ENCODE data around the gene IKBKG. TPM values are rescaled to one million over a fixed set of nuclear protein-coding genes. Genes with fewer than 3 reads are reported as not detected.

IKBKG gene
- total and polyA plus RNA-seq, 2 of the 13 experiments (the other 11 are each of a cell fraction or from before 2014, with no cell fraction given): 30.6 to 44.3 TPM

GRCh38 chrX:154542723-154543424, 4.5 kb upstream of the IKBKG start (continued):
- peak; percentile 56 for TF ChIP-seq AGO2 (optimal IDR thresholded peaks at IDR 0.05; ENCODE audit: low read depth, low read length)
- peak; percentile 29; the same call in 1 of the 2 replicates for TF ChIP-seq MED1 (CRISPR knock-in tag; IDR thresholded peaks at IDR 0.05)
- peak in 1 of 2 experiments; percentile 42; a peak in 1 of 4 replicates for TF ChIP-seq POLR2A (IDR thresholded peaks at IDR 0.05; ENCODE audit: insufficient read depth in 1 of 2, low read depth in 2 of 2, low read length in 2 of 2)
- no peak for TF ChIP-seq SNAPC5 (CRISPR knock-in tag; IDR thresholded peaks at IDR 0.05; ENCODE audit: borderline replicate concordance)
- TF ChIP-seq NFIB (CRISPR knock-in tag; IDR thresholded peaks at IDR 0.05; ENCODE audit: borderline replicate concordance): no peak
- TF ChIP-seq KDM5B (CRISPR knock-in tag; IDR thresholded peaks at IDR 0.05; ENCODE audit: borderline replicate concordance): 0 out of 2 replicates have a peak, but pooled peaks have one; percentile 25
- no peak for TF ChIP-seq CENPT (CRISPR knock-in tag; IDR thresholded peaks at IDR 0.05; ENCODE audit: low read depth)
- TF ChIP-seq ZBTB20 (CRISPR knock-in tag; IDR thresholded peaks at IDR 0.05; ENCODE audit: borderline replicate concordance, low read depth): no peak
- 0 out of 2 replicates have a peak, but pooled peaks have one; percentile 16 for TF ChIP-seq RXRB (CRISPR knock-in tag; IDR thresholded peaks at IDR 0.05; ENCODE audit: borderline replicate concordance)
- TF ChIP-seq KDM4B (CRISPR knock-in tag; IDR thresholded peaks at IDR 0.05): no peak
- no peak for TF ChIP-seq EHMT2 (IDR thresholded peaks at IDR 0.05; ENCODE audit: borderline replicate concordance, low read depth, low read length)
- TF ChIP-seq RBFOX2 (IDR thresholded peaks at IDR 0.05; ENCODE audit: low read depth, low read length): peak; percentile 41; the same call in 1 of the 2 replicates
- TF ChIP-seq TFE3 (CRISPR knock-in tag; IDR thresholded peaks at IDR 0.05): 0 out of 2 replicates have a peak, but pooled peaks have one; percentile 42
- peak; percentile 42; the same call in 1 of the 2 replicates for TF ChIP-seq CEBPB (IDR thresholded peaks at IDR 0.05; ENCODE audit: borderline replicate concordance, low read depth, low read length)
- TF ChIP-seq SALL1 (CRISPR knock-in tag; IDR thresholded peaks at IDR 0.05): peak; percentile 39; the same call in 1 of the 2 replicates
- TF ChIP-seq SAFB2 (CRISPR knock-in tag; IDR thresholded peaks at IDR 0.05; ENCODE audit: borderline replicate concordance, low read depth): 0 out of 2 replicates have a peak, but pooled peaks have one; percentile 31
- TF ChIP-seq MXD3 (CRISPR knock-in tag; IDR thresholded peaks at IDR 0.05): no peak
- TF ChIP-seq ATAD3A (CRISPR knock-in tag; IDR thresholded peaks at IDR 0.05): no peak
- no peak for TF ChIP-seq RXRA (CRISPR knock-in tag; IDR thresholded peaks at IDR 0.05)
- TF ChIP-seq CEBPG (CRISPR knock-in tag; IDR thresholded peaks at IDR 0.05): peak; percentile 27; the same call in 1 of the 2 replicates
- no peak for TF ChIP-seq ZNF770 (CRISPR knock-in tag; IDR thresholded peaks at IDR 0.05)
- TF ChIP-seq PCBP2 (optimal IDR thresholded peaks at IDR 0.05; ENCODE audit: low read depth, low read length, poor library complexity, severe bottlenecking): no peak
- TF ChIP-seq NCOA5 (CRISPR knock-in tag; IDR thresholded peaks at IDR 0.05): no peak
- no peak for TF ChIP-seq JUND (CRISPR knock-in tag; IDR thresholded peaks at IDR 0.05)
- no peak for TF ChIP-seq TRIM22 (IDR thresholded peaks at IDR 0.05)
- TF ChIP-seq ZNF629 (CRISPR knock-in tag; conservative IDR thresholded peaks at IDR 0.05): peak; percentile 51
